Measurements from ENCODE around the gene PLXNA1.

PLXNA1 gene

GRCh38 chr3:126954141-126954842, 28.6 kb upstream of the PLXNA1 start:
- DNase-seq, result no peak

- DNase-seq, result no peak
Observed at GRCh38 chr3:126955004-126955790, 27.7 kb upstream of the PLXNA1 start.

GRCh38 chr3:126956361-126956760, 26.6 kb upstream of the PLXNA1 start:
- DNase-seq, result no peak

- DNase-seq, result no peak
Observed at GRCh38 chr3:126956866-126957650, 25.9 kb upstream of the PLXNA1 start.

GRCh38 chr3:126957776-126958637, 24.9 kb upstream of the PLXNA1 start:
- no peak for DNase-seq

GRCh38 chr3:126958638-126959085, 24.3 kb upstream of the PLXNA1 start:
- no peak for DNase-seq

GRCh38 chr3:126959136-126959920, 23.6 kb upstream of the PLXNA1 start:
- no peak for DNase-seq

GRCh38 chr3:126959921-126960603, 22.9 kb upstream of the PLXNA1 start:
- no peak for DNase-seq

GRCh38 chr3:126960604-126960995, 22.3 kb upstream of the PLXNA1 start:
- no peak for DNase-seq

- DNase-seq, result no peak
Observed at GRCh38 chr3:126961191-126961790, 21.6 kb upstream of the PLXNA1 start.

GRCh38 chr3:126961791-126962461, 21.0 kb upstream of the PLXNA1 start:
- DNase-seq, result no peak

GRCh38 chr3:126962756-126963155, 20.2 kb upstream of the PLXNA1 start:
- no peak for DNase-seq

- no peak for DNase-seq
Observed at GRCh38 chr3:126963261-126964190, 19.4 kb upstream of the PLXNA1 start.

- no peak for DNase-seq
Observed at GRCh38 chr3:126964261-126964660, 18.7 kb upstream of the PLXNA1 start.

- DNase-seq, result no peak
Observed at GRCh38 chr3:126964950-126965349, 18.0 kb upstream of the PLXNA1 start.

- DNase-seq, result no peak
Observed at GRCh38 chr3:126965526-126966080, 17.3 kb upstream of the PLXNA1 start.

- no peak for DNase-seq
Observed at GRCh38 chr3:126967386-126967785, 15.5 kb upstream of the PLXNA1 start.

Measured in NCI-H82 (cell line).